ENCODE results near the gene ARID1B. TPM values are rescaled to one million over a fixed set of nuclear protein-coding genes. Genes with fewer than 3 reads are reported as not detected.

The ARID1B gene
- total RNA-seq, 1 experiment from 2014 or later, result 60.3 TPM

- TF ChIP-seq ELF4 (CRISPR knock-in tag; IDR thresholded peaks at IDR 0.05; ENCODE audit: low read depth) (no peak), ERG (CRISPR knock-in tag; IDR thresholded peaks at IDR 0.05) (no peak)
- TF ChIP-seq, protein P1, sequence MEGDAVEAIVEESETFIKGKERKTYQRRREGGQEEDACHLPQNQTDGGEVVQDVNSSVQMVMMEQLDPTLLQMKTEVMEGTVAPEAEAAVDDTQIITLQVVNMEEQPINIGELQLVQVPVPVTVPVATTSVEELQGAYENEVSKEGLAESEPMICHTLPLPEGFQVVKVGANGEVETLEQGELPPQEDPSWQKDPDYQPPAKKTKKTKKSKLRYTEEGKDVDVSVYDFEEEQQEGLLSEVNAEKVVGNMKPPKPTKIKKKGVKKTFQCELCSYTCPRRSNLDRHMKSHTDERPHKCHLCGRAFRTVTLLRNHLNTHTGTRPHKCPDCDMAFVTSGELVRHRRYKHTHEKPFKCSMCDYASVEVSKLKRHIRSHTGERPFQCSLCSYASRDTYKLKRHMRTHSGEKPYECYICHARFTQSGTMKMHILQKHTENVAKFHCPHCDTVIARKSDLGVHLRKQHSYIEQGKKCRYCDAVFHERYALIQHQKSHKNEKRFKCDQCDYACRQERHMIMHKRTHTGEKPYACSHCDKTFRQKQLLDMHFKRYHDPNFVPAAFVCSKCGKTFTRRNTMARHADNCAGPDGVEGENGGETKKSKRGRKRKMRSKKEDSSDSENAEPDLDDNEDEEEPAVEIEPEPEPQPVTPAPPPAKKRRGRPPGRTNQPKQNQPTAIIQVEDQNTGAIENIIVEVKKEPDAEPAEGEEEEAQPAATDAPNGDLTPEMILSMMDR (IDR thresholded peaks at IDR 0.05), result no peak
Measured at GRCh38 chr6:157151989-157152388, 374.8 kb downstream of the ARID1B start (continued).

DNA sequence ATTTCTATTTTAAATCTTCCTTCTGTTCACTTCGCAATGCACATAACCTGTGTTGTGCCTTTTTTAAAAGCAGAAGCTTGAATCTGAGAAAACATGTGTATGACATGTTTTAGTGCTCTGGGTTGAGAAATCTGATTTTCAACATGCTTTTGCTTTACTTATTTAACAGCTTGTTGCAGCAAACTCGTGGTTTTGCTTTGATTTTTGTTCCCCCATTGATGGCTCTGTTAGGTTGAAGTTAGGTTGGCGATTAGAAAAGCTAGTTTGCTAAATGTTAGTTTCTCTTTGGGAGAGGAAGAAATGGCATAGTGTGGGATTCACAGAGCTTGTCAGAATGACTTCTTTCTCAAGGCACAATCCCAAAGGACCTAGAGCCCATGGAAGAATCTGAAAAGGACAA, 375.4 kb downstream of the ARID1B start:
- Mint-ChIP-seq H3K36me3 (peaks cover 9% of the 10 kb centered on the region), H3K27me3 (ENCODE audit: low read depth) (no peaks in the 10 kb centered on the region), H3K4me3 (no peak overlapping the region), H3K27ac (peak overlapping the region; percentile 29; the same call in 1 of the 2 replicates), H3K9me3 (no peaks in the 10 kb centered on the region), H3K4me1 (peaks cover 29% of the 10 kb centered on the region)
- DNase-seq (ENCODE audit: low spot score) (no peak), ATAC-seq (no peak)
- TF ChIP-seq CREB1 (CRISPR knock-in tag; IDR thresholded peaks at IDR 0.05), result no peak
- no peak for TF ChIP-seq MXD4 (CRISPR knock-in tag; IDR thresholded peaks at IDR 0.05; ENCODE audit: borderline replicate concordance)
- TF ChIP-seq CREM (CRISPR knock-in tag; IDR thresholded peaks at IDR 0.05), result no peak
- no peak for TF ChIP-seq ZNF121 (CRISPR knock-in tag; IDR thresholded peaks at IDR 0.05)
- TF ChIP-seq ZNF263 (CRISPR knock-in tag; IDR thresholded peaks at IDR 0.05; ENCODE audit: low read depth), result no peak
- TF ChIP-seq FOXP1 (CRISPR knock-in tag; IDR thresholded peaks at IDR 0.05; ENCODE audit: borderline replicate concordance), result no peak
- TF ChIP-seq, protein P1 (IDR thresholded peaks at IDR 0.05), result no peak
- TF ChIP-seq, protein P2, sequence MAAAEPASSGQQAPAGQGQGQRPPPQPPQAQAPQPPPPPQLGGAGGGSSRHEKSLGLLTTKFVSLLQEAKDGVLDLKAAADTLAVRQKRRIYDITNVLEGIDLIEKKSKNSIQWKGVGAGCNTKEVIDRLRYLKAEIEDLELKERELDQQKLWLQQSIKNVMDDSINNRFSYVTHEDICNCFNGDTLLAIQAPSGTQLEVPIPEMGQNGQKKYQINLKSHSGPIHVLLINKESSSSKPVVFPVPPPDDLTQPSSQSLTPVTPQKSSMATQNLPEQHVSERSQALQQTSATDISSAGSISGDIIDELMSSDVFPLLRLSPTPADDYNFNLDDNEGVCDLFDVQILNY (CRISPR knock-in tag; IDR thresholded peaks at IDR 0.05), result no peak
- POLR2A ChIA-PET, result no interaction called here
- CTCF ChIA-PET, result interaction anchor here (0.5 to 1.3 kb wide), 2 partner anchors 11 to 994 kb away, joined by 3 read pairs; no protein-coding TSS in a partner anchor

DNA sequence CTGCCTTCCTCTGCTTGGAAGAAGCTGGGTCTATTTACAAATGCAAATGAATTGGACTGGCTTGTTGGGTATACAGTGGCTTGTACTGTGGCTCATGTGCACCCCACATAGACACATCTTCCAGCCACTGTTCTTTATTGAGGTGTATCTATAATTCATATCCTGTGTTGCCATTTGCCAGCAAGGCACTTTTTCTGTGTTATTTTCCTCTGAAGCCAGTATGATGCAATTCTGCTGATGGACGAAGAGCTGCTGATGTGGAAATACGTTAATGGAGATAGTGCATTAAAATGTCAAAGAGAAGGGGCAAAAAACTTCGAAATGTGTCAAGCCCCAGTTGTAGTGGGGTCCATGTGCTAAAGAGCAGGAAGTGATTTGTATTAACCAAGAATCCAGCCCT, 378.6 kb downstream of the ARID1B start:
- Mint-ChIP-seq H3K9me3 (no peaks in the 10 kb centered on the region), H3K27ac (peak overlapping the region; percentile 9), H3K36me3 (peaks cover 9% of the 10 kb centered on the region), H3K4me3 (no peak overlapping the region), H3K27me3 (ENCODE audit: low read depth) (no peaks in the 10 kb centered on the region), H3K4me1 (peaks cover 40% of the 10 kb centered on the region)
- no peak for TF ChIP-seq ZNF219 (CRISPR knock-in tag; IDR thresholded peaks at IDR 0.05; ENCODE audit: borderline replicate concordance)
- no peak for TF ChIP-seq CREB1 (CRISPR knock-in tag; IDR thresholded peaks at IDR 0.05)
- TF ChIP-seq, protein P3, sequence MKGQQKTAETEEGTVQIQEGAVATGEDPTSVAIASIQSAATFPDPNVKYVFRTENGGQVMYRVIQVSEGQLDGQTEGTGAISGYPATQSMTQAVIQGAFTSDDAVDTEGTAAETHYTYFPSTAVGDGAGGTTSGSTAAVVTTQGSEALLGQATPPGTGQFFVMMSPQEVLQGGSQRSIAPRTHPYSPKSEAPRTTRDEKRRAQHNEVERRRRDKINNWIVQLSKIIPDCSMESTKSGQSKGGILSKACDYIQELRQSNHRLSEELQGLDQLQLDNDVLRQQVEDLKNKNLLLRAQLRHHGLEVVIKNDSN (CRISPR knock-in tag; IDR thresholded peaks at IDR 0.05), result no peak
- TF ChIP-seq ATF3 (CRISPR knock-in tag; conservative IDR thresholded peaks at IDR 0.05), result no peak
- TF ChIP-seq JUN (CRISPR knock-in tag; IDR thresholded peaks at IDR 0.05), result no peak
- no peak for TF ChIP-seq NFE2L1 (CRISPR knock-in tag; IDR thresholded peaks at IDR 0.05)
- TF ChIP-seq, protein P4, sequence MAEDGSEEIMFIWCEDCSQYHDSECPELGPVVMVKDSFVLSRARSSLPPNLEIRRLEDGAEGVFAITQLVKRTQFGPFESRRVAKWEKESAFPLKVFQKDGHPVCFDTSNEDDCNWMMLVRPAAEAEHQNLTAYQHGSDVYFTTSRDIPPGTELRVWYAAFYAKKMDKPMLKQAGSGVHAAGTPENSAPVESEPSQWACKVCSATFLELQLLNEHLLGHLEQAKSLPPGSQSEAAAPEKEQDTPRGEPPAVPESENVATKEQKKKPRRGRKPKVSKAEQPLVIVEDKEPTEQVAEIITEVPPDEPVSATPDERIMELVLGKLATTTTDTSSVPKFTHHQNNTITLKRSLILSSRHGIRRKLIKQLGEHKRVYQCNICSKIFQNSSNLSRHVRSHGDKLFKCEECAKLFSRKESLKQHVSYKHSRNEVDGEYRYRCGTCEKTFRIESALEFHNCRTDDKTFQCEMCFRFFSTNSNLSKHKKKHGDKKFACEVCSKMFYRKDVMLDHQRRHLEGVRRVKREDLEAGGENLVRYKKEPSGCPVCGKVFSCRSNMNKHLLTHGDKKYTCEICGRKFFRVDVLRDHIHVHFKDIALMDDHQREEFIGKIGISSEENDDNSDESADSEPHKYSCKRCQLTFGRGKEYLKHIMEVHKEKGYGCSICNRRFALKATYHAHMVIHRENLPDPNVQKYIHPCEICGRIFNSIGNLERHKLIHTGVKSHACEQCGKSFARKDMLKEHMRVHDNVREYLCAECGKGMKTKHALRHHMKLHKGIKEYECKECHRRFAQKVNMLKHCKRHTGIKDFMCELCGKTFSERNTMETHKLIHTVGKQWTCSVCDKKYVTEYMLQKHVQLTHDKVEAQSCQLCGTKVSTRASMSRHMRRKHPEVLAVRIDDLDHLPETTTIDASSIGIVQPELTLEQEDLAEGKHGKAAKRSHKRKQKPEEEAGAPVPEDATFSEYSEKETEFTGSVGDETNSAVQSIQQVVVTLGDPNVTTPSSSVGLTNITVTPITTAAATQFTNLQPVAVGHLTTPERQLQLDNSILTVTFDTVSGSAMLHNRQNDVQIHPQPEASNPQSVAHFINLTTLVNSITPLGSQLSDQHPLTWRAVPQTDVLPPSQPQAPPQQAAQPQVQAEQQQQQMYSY (CRISPR knock-in tag; IDR thresholded peaks at IDR 0.05), result no peak
- TF ChIP-seq FOXP4 (CRISPR knock-in tag; IDR thresholded peaks at IDR 0.05), result no peak
- TF ChIP-seq TEAD1 (CRISPR knock-in tag; IDR thresholded peaks at IDR 0.05), result no peak
- TF ChIP-seq E2F1 (CRISPR knock-in tag; IDR thresholded peaks at IDR 0.05), result no peak
- DNase-seq (ENCODE audit: low spot score) (no peak), ATAC-seq (no peak)
- ChIA-PET POLR2A (no interaction called here), CTCF (interaction anchor here (0.7 to 5.0 kb wide), 4 partner anchors 11 to 185 kb away, joined by 3 to 21 read pairs (median 10); no protein-coding TSS in a partner anchor)
